Measurements from ENCODE around the gene PCSK7.

DNA sequence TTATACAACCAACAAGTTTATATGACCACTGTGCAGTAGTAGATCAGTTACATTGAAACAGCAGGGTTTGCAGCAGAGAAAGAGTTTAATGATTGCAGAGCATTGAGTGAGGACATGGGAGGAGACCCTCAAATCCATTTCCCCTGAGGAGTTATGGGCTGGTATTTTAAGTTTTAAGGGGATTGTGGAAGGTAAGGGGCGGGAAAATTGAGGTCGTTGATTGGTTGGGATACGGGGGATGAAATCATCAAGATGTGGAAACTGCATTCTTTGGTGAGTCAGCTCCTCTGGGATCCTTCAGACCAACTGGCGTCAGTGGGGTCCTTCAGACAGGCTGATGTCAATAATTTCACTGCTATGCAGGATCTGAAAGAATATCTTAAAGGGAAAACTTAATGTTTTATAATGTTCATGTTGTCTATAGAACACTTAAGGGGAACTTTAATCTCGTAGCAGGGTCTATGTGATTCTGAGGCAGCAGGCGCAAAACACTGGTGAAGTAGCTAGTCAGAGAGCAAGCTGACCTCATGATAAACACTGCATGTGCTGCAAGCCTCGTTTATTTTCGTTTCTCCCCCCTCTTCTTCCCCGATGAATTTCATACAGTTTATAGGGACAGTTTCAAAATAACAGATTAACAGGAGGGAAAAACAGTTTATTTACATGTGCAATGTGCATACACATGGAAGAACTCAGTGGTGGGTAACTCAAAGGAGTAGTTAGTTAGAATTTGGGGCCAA is 41.8 kb upstream of the PCSK7 start:
- no peak for TF ChIP-seq CTCF (conservative IDR thresholded peaks at IDR 0.05; ENCODE audit: low read depth, low read length)
- TF ChIP-seq POLR2A (IDR thresholded peaks at IDR 0.05; ENCODE audit: low read depth, low read length): no peak
- TF ChIP-seq CEBPB (IDR thresholded peaks at IDR 0.05; ENCODE audit: low read depth, low read length): peak; percentile 90
- no peak for TF ChIP-seq RAD21 (IDR thresholded peaks at IDR 0.05; ENCODE audit: low read length)
- TF ChIP-seq SMC3 (IDR thresholded peaks at IDR 0.05; ENCODE audit: low read depth, low read length): no peak
